IPS-11a (cell line): ENCODE results near the gene SIPA1.
A peak's percentile ranks its signal among the peaks of the same experiment; 100 is the strongest.

Experiments used
- H3K4me3 ChIP-seq: one replicate; pipeline ENCODE4 v1.5.1; 2013; ENCODE audit warnings: low read depth, low read length, control low read depth

SIPA1 gene

DNA sequence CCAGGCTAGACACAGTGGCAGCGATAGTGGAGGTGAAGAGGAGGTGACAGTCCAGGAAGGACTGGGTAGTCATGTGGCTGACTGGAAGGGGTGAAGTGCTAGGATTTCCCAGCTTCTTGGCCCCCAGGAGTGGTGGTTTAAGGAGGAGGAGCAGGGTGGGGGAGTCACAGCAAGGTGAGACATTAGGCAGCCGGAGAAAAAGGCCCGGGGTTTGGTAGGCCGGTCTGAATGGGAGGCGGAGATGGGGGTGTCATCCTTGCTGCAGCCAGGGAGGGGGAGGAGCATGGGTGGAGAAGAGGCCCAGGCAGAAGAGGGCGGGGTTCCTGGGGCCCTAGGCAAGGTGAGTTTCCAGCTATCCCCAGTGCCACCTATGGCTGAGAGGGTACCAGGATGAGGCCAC, 6.1 kb downstream of the SIPA1 start:
- no peak overlapping the region for H3K4me3 ChIP-seq

GRCh38 chr11:65644837-65645236, 6.9 kb downstream of the SIPA1 start:
- no peak overlapping the region for H3K4me3 ChIP-seq

- no peak overlapping the region for H3K4me3 ChIP-seq
Observed at GRCh38 chr11:65645710-65646109, 7.8 kb downstream of the SIPA1 start.

GRCh38 chr11:65646288-65646957, 8.5 kb downstream of the SIPA1 start:
- H3K4me3 ChIP-seq: peak overlapping the region; percentile 62

DNA sequence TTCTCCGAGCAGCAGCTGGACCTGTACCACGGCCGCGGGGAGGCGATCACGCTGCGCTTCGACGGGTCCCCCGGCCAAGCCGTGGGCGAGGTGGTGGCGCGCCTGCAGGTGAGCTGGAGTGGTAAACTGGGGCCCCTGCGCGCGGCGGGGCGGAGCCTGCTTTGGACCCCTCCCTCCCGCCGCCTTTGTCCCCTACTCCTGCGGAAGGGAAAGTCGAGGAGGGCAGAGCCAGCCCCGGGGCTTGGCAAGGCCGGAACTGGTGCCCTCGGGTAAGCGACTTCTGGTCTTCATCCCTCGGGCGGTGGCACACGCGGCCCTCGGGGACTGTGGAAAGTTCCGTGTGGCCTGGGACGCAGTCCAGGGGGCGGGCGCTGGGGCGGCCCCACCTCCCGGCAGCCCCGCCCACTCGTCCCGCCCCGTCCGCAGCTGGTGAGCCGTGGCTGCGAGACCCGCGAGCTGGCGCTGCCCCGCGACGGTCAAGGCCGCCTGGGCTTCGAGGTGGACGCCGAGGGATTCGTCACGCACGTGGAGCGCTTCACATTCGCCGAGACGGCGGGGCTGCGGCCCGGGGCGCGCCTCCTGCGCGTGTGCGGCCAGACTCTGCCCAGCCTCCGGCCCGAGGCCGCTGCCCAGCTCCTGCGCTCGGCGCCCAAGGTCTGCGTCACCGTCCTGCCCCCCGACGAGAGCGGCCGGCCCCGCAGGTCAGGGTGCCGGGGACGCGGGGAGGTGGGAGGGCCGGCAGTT, 9.2 kb downstream of the SIPA1 start:
- H3K4me3 ChIP-seq: peak overlapping the region; percentile 62

- H3K4me3 ChIP-seq: no peak overlapping the region
Observed at GRCh38 chr11:65648997-65649493, 11.1 kb downstream of the SIPA1 start.

DNA sequence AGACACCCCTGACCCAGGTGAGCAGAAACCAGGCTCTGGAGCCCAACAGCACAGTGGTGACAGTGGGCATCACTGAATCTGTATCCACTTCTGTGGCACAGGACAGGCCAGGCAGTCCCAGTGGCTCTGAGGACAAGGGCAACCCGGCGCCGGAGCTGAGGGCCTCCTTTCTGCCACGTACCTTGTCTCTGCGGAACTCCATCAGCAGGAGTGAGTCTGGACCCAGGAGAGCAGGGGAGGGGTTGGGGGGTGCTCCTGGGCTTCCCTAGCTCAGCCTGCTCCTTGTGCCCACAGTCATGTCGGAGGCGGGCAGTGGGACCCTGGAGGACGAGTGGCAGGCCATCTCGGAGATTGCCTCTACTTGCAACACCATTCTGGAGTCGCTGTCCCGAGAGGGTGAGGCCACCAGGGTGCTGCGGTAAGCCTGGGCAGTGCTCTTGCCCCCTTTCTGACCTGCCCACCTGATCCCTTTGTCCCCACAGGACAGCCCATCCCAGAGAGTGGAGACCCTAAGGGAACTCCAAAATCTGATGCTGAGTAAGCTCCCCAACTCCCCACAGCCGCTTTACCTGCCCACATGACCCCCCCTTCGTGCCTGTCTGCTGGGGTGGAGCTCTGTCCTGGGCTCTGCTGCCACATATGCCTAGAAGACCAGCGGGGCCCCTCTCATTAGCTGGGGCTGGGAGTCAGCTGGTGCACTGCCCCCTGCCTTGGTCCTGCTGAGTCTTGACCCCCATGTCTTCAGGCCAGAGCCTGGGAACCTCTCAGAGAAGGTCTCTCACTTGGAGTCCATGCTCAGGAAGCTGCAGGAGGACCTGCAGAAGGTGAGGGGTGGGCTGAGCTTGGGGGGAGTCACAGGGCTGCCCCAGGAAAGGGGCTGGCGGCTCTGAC, 12.0 kb downstream of the SIPA1 start:
- H3K4me3 ChIP-seq: no peak overlapping the region

- H3K4me3 ChIP-seq: no peak overlapping the region
Observed at GRCh38 chr11:65650547-65651338, 12.8 kb downstream of the SIPA1 start.

- no peak overlapping the region for H3K4me3 ChIP-seq
Observed at GRCh38 chr11:65651339-65651588, 13.4 kb downstream of the SIPA1 start.

DNA sequence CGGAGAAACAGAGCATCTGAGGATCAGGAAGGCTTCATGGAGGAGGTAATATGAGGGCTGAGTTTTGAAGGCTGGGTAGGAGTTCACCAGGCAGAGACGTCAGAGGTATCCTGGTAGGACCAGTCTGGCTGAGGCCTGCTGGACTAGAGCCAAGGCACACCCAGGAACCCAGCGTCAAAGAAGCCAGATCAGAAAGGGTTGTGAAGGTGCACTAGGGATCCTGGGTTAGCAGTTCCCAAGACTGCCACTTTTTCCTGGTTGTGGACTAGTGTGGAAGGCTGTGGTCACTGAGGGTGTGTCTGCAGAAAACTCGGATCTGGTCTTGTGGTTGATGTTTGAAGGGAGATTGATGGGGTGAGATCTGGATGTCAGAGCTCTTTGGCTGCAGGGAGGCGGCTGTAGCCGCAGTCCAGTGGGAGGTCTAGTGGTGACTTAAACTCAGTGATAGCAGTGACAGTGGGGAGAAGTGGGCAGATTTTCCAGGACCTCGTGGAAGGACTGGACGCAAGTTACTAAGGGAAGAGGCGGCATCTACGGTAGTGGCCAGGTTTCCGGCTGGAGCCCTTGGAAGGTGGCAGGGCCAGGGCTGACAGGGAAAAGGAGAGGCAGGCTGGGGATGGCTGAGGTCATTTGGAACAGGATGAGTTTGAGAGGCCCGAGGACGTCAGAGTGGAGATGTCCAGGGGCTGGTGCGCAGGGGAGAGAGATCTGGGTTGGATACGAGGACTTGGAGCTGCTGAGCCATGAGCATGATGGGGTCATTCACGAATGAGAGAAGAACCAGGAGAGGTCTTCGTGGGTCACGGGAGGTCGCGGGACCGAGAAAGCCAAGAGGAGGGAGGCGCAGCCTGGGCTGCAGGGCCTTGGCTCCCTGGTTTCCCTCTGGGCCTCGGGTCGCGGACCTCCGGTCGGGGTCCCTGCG, 13.9 kb downstream of the SIPA1 start:
- peak overlapping the region; percentile 47 for H3K4me3 ChIP-seq

DNA sequence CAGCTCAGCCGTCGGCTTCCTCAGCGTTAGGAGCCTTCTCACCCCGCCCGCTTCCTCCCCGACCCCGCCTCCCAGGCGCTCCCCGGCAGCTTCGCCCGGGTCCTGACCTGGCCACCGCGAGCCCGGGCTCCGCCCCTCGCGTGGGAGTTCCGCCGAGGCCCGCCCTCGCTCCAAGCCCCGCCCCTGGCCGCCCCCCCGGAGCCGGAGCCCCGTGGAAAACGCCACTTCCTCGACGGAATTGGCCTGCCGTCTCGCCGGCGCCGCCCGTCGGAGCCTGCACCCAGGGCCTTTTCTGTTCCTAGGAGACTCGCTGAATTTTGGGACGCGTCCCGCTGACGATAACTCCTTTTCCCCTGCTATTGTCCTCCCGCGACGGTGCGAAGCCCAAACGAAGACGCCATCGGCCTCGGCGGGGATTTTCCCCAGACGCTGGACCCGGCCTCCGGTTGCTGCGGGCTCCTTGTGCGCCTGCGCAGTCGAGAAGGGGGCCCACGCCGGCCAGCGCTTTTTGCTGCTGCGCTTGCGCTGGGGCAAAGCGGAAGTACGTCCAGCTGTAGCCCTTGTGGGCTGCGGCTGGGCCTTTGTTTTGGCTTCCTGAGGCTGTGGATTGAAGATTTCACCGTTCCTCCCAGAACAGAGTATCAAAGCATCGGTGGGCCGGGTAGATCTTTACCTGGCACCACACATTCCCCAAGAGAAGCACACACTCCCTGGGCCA, 14.8 kb downstream of the SIPA1 start:
- H3K4me3 ChIP-seq: peak overlapping the region; percentile 51

DNA sequence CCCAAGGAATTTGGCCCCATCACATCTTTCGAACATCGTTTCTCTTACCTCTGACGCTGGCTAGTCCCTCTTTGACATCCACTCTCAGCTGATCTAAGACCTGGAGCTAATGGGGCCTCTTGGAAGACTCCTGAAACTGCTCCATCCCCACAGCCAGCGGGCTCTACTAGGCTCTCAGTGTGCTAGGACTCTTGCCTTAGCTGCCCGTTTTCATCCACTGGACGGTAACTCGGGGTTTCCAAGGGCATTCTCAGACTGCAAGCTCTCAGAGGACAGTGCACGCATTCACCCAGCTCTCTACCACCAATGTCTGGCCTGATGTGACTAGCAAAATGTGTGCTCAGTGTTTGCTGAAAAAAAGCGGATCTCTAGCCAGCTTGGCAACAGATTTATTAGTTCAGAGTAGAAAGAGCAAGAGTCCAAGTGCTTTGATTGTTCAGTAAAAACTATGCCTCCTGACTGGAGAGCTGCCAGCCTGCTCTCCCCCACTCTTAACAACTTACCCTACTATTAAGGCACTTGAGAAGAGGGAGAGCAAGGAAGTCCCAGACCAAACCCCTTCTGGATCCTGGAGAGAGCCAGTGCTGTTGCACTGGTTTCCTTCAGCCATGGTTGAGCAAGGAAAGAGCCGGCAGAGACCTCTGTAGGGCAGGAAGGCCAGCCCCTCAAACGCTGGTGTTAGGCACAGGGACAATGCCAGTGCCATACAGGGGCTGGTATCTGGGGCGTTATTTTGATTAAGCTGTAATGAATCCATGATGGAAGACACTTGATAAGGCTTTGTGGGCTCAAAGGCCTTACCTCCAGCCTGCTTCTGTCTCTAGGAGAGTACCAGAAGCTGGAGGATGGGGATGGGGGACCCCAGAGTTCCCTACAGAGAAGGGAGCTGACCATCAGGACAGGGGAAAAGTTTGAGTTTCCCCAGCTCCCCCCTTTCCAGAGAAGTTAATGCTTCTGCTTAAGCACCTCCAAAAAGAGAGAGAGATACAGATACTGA, 15.6 kb downstream of the SIPA1 start:
- peak overlapping the region; percentile 51 for H3K4me3 ChIP-seq

- H3K4me3 ChIP-seq: no peak overlapping the region
Observed at GRCh38 chr11:65654375-65655349, 16.8 kb downstream of the SIPA1 start.

DNA sequence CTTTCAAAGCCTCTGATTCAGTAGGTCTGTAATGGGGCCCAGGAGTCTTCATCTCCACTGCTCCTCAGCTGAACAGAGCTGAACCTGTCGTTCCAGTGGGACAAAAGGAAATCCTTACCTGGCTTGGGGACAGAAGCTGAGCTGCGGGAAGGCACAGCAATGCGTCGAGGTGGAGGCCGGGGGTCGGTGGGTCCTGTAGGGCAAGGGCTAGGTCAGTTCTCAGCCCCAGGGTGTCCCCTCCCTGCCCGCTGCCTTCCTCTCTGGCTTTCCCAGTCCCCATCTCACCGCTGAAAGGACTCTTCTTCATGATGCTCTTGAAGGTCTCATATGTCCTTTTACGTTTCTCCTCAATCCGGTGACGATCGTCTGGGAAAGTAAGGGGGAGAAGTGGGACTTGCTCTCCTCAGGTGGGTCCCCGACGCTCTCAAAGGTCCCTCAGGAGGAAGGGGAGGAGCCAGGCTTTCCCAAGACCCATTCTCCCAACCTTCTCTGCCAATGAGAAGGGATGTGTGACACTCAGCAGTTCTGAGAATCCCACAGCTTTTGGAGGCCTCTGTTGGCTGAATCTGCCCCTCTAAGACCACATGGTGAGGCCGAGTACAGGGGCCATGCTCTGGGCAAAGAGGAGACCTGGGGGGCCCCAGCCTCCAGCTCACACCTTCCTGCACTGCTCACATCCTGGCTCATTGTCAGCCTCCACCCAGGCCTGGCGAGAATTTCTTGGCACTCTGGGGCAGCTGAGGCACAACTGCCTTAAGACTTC, 17.9 kb downstream of the SIPA1 start:
- H3K4me3 ChIP-seq: no peak overlapping the region

DNA sequence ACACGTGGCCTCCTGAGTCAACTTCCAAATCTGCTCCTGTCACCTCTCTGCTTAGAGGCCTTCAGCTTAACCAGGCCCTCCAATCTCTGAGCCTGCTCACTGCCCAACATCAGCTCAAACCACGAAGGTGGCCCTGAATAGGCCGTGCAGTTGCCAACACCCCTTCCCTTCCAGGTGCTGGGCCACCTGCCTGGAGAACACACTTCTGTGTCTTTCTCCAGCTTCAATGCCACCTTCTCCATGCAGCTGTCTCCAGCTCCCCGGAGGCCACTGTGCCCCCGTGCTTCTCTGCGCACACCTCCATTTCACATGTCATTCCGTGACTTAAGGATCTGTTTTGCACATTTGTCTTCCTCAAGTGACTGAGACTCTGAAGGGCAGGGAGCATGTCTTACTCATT, 19.5 kb downstream of the SIPA1 start:
- no peak overlapping the region for H3K4me3 ChIP-seq
